Testis (tissue), 3 donors: ENCODE results near the gene SF3B3. TPM values are rescaled to one million over a fixed set of nuclear protein-coding genes. Genes with fewer than 3 reads are reported as not detected.

Source experiments
- DNase-seq: peaks from one replicate; pipeline ENCODE4 v3.0.0-alpha.2; 2019
- H3K27ac ChIP-seq, 2 donors: fragments of 200-600 bp; sonication (generic); one replicate each; pipeline ENCODE4 v1.5.1; 2019
- H3K27me3 ChIP-seq: fragments of 200-600 bp; sonication (generic); one replicate; pipeline ENCODE4 v1.5.1; 2019
- H3K36me3 ChIP-seq: fragments of 200-600 bp; sonication (generic); one replicate; pipeline ENCODE4 v1.5.1; 2017; ENCODE audit warnings: low read depth; ENCODE audit errors: missing control alignments
- H3K4me1 ChIP-seq: fragments of 200-600 bp; sonication (generic); one replicate; pipeline ENCODE4 v1.5.1; 2019
- H3K4me3 ChIP-seq, 2 donors: fragments of 200-600 bp; sonication (generic); one replicate each; pipeline ENCODE4 v1.5.1; 2017 to 2019
- H3K9me3 ChIP-seq: fragments of 200-600 bp; sonication (generic); one replicate; pipeline ENCODE4 v1.5.1; 2017
- CTCF ChIP-seq, 3 experiments: fragments of 450-650 bp in 2 of 3; fragments of 200-600 bp in 1 of 3; sonication (generic) in 1 of 3; IDR thresholded peaks; one replicate each; pipeline ENCODE4 v1.5.1; 2016 to 2019; ENCODE audit warnings: antibody characterized with exemption in 3 of 3, mild to moderate bottlenecking in 2 of 3, moderate library complexity in 1 of 3
- POLR2A ChIP-seq: fragments of 450-650 bp; IDR thresholded peaks from one replicate; pipeline ENCODE4 v1.6.1; 2017; ENCODE audit warnings: antibody characterized with exemption, mild to moderate bottlenecking, moderate library complexity
- WGBS, 2 donors: methylation state at CpG; one replicate each; pipeline ENCODE4 v1.1.5; 2018; 5-methylcytosine and 5-hydroxymethylcytosine counted together
- intact Hi-C: fragments of 100-400 bp; cut with DNase I; formaldehyde crosslinking; loops from one replicate; pipeline ENCODE4 v1.15.1; 2023; ENCODE audit warnings: low total_unique reads
- polyA plus RNA-seq: library from polyadenylated mRNA; stranded (reverse); fragments of 350-450 nt; fragmentation: Illumina TruSeq; extraction: RNeasy Lipid Tissue Mini Kit (QIAGEN cat#74804); gene quantifications from one replicate; pipeline ENCODE4 v1.2.3, GENCODE V29; 2014; ENCODE audit warnings: low read depth, low replicate concordance; ENCODE audit not compliant: insufficient read depth
- total RNA-seq, 2 donors: library from RNA; depleted of rRNA; stranded (reverse); fragments of >200 nt; gene quantifications; one replicate each; pipeline ENCODE4 v1.2.3, GENCODE V29; 2016

Gene SF3B3
- total and polyA plus RNA-seq, 3 donors from 2014 or later = 134 to 181 (median 143) TPM

GRCh38 chr16:70510216-70510615, 13.4 kb upstream of the SF3B3 start:
- Histone ChIP-seq H3K4me1 (no peaks in the 10 kb centered on the region), H3K9me3 (no peaks in the 10 kb centered on the region), H3K36me3 (no peaks in the 10 kb centered on the region), H3K4me3 (no peak overlapping the region), H3K27ac (no peak overlapping the region), H3K27me3 (no peaks in the 10 kb centered on the region)
- no peak for DNase-seq
- TF ChIP-seq POLR2A = no peak
- TF ChIP-seq CTCF (IDR thresholded peaks at IDR 0.05) = no peak
- 90 to 100% methylated on average over 3 of the region's 3 CpGs for WGBS, 2 donors
- intact Hi-C loops = no loop called here

- Histone ChIP-seq H3K27me3 (no peaks in the 10 kb centered on the region), H3K36me3 (no peaks in the 10 kb centered on the region)
Measured at GRCh38 chr16:70511833-70512232, 11.8 kb upstream of the SF3B3 start.

GRCh38 chr16:70512456-70512855, 11.2 kb upstream of the SF3B3 start:
- H3K27me3 ChIP-seq = no peaks in the 10 kb centered on the region
- H3K36me3 ChIP-seq = no peaks in the 10 kb centered on the region
- no peaks in the 10 kb centered on the region for H3K9me3 ChIP-seq
- H3K4me3 ChIP-seq = no peak overlapping the region
- 87 to 92% methylated on average over 5 of the region's 5 CpGs for WGBS, 2 donors
- no peaks in the 10 kb centered on the region for H3K4me1 ChIP-seq
- no peak overlapping the region for H3K27ac ChIP-seq
- DNase-seq = no peak
- intact Hi-C loops = no loop called here
- no peak for TF ChIP-seq POLR2A
- no peak for TF ChIP-seq CTCF (IDR thresholded peaks at IDR 0.05)

More at GRCh38 chr16:70511833-70512232, 11.8 kb upstream of the SF3B3 start:
- H3K9me3 ChIP-seq = no peaks in the 10 kb centered on the region
- 97 to 100% methylated on average over 1 of the region's 1 CpG for WGBS, 2 donors
- intact Hi-C loops = no loop called here
- no peaks in the 10 kb centered on the region for H3K4me1 ChIP-seq
- TF ChIP-seq CTCF (IDR thresholded peaks at IDR 0.05) = no peak
- no peak for TF ChIP-seq POLR2A
- no peak overlapping the region for H3K27ac ChIP-seq
- DNase-seq = no peak
- H3K4me3 ChIP-seq = no peak overlapping the region

- intact Hi-C loops = loop anchor here (10.0 kb wide), 1 partner anchor 134 kb away; no protein-coding TSS in a partner anchor
Measured at GRCh38 chr16:70520612-70521297, 2.9 kb upstream of the SF3B3 start.

More at GRCh38 chr16:70520612-70521297, 2.9 kb upstream of the SF3B3 start:
- Histone ChIP-seq H3K27ac (no peak overlapping the region), H3K4me3 (no peak overlapping the region), H3K36me3 (no peaks in the 10 kb centered on the region), H3K4me1 (peaks cover 5% of the 10 kb centered on the region), H3K9me3 (no peaks in the 10 kb centered on the region), H3K27me3 (no peaks in the 10 kb centered on the region)
- WGBS, 2 donors = 90 to 92% methylated on average over 8 of the region's 8 CpGs
- TF ChIP-seq CTCF (IDR thresholded peaks at IDR 0.05) = no peak
- no peak for TF ChIP-seq POLR2A
- no peak for DNase-seq
